ENCODE data around the gene TANGO2. TPM values are rescaled to one million over a fixed set of nuclear protein-coding genes. Genes with fewer than 3 reads are reported as not detected.

The TANGO2 gene
- polyA plus RNA-seq, 1 donor from 2014 or later = 12.7 TPM

DNA sequence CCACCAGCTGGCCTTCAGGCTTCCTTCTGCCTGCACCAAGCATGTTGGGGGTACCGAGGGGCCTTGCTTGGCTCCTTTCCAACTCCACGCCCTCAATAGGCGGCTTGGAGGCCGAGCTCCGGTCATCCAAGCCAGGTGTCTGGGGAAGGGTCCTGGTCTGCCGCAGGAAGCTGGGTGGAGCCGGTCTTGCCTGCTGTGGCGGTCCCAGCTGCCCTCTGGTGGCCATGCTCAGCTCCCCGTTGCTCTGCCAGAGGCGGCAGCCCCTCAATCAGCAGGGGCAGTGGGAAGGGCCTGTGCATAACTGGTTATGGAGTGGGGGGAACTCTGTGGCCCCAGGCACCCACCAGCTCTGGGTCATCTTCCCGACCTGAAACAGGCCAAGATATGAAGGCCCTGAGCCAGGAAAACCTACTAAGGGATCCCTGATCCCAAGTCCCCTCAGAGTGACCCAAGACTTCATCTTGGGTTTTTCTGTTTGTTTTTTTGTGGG lies 7.5 kb upstream of the TANGO2 start:
- Histone ChIP-seq H3K27me3 (ENCODE audit: insufficient read depth, low read depth, low read length) (peaks cover 8% of the 10 kb centered on the region), H3K4me2 (ENCODE audit: low read length) (no peak overlapping the region), H3F3A (ENCODE audit: insufficient read depth, low read length, poor library complexity, severe bottlenecking) (no peaks in the 10 kb centered on the region), H4K20me1 (ENCODE audit: insufficient read depth) (no peaks in the 10 kb centered on the region), H3K9ac (ENCODE audit: low read length) (no peak overlapping the region), H3K36me3 (ENCODE audit: insufficient read depth, low read length) (no peaks in the 10 kb centered on the region), H3K27ac (ENCODE audit: low read length) (no peak overlapping the region), H3K9me3 (ENCODE audit: low read length) (no peaks in the 10 kb centered on the region), H3K79me2 (replicated peaks; ENCODE audit: insufficient read depth, low read length) (no peaks in the 10 kb centered on the region), H3K4me3 (ENCODE audit: low read length) (no peak overlapping the region), H3K9me2 (ENCODE audit: insufficient read depth, low read length) (no peaks in the 10 kb centered on the region), H2AFZ (ENCODE audit: low read depth, low read length) (no peak overlapping the region)
- no peak for TF ChIP-seq TAF1 (IDR thresholded peaks at IDR 0.05; ENCODE audit: low read depth)
- TF ChIP-seq EP300 (conservative IDR thresholded peaks at IDR 0.05; ENCODE audit: poor library complexity, severe bottlenecking) = no peak
- TF ChIP-seq, protein P1, sequence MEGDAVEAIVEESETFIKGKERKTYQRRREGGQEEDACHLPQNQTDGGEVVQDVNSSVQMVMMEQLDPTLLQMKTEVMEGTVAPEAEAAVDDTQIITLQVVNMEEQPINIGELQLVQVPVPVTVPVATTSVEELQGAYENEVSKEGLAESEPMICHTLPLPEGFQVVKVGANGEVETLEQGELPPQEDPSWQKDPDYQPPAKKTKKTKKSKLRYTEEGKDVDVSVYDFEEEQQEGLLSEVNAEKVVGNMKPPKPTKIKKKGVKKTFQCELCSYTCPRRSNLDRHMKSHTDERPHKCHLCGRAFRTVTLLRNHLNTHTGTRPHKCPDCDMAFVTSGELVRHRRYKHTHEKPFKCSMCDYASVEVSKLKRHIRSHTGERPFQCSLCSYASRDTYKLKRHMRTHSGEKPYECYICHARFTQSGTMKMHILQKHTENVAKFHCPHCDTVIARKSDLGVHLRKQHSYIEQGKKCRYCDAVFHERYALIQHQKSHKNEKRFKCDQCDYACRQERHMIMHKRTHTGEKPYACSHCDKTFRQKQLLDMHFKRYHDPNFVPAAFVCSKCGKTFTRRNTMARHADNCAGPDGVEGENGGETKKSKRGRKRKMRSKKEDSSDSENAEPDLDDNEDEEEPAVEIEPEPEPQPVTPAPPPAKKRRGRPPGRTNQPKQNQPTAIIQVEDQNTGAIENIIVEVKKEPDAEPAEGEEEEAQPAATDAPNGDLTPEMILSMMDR (IDR thresholded peaks at IDR 0.05; ENCODE audit: poor library complexity, severe bottlenecking) = peak; percentile 60
- TF ChIP-seq SMC3 (conservative IDR thresholded peaks at IDR 0.05; ENCODE audit: poor library complexity) = peak; percentile 66
- peak; percentile 56 for TF ChIP-seq RAD21 (conservative IDR thresholded peaks at IDR 0.05)
- TF ChIP-seq MXI1 (conservative IDR thresholded peaks at IDR 0.05; ENCODE audit: poor library complexity, severe bottlenecking) = no peak
- TF ChIP-seq EZH2 (IDR thresholded peaks at IDR 0.05; ENCODE audit: borderline replicate concordance, insufficient read depth, low read length, poor library complexity, severe bottlenecking) = no peak
- TF ChIP-seq, protein P2, sequence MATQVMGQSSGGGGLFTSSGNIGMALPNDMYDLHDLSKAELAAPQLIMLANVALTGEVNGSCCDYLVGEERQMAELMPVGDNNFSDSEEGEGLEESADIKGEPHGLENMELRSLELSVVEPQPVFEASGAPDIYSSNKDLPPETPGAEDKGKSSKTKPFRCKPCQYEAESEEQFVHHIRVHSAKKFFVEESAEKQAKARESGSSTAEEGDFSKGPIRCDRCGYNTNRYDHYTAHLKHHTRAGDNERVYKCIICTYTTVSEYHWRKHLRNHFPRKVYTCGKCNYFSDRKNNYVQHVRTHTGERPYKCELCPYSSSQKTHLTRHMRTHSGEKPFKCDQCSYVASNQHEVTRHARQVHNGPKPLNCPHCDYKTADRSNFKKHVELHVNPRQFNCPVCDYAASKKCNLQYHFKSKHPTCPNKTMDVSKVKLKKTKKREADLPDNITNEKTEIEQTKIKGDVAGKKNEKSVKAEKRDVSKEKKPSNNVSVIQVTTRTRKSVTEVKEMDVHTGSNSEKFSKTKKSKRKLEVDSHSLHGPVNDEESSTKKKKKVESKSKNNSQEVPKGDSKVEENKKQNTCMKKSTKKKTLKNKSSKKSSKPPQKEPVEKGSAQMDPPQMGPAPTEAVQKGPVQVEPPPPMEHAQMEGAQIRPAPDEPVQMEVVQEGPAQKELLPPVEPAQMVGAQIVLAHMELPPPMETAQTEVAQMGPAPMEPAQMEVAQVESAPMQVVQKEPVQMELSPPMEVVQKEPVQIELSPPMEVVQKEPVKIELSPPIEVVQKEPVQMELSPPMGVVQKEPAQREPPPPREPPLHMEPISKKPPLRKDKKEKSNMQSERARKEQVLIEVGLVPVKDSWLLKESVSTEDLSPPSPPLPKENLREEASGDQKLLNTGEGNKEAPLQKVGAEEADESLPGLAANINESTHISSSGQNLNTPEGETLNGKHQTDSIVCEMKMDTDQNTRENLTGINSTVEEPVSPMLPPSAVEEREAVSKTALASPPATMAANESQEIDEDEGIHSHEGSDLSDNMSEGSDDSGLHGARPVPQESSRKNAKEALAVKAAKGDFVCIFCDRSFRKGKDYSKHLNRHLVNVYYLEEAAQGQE (IDR thresholded peaks at IDR 0.05; ENCODE audit: borderline replicate concordance) = no peak
- no peak for TF ChIP-seq POLR2AphosphoS5 (IDR thresholded peaks at IDR 0.05)

DNA sequence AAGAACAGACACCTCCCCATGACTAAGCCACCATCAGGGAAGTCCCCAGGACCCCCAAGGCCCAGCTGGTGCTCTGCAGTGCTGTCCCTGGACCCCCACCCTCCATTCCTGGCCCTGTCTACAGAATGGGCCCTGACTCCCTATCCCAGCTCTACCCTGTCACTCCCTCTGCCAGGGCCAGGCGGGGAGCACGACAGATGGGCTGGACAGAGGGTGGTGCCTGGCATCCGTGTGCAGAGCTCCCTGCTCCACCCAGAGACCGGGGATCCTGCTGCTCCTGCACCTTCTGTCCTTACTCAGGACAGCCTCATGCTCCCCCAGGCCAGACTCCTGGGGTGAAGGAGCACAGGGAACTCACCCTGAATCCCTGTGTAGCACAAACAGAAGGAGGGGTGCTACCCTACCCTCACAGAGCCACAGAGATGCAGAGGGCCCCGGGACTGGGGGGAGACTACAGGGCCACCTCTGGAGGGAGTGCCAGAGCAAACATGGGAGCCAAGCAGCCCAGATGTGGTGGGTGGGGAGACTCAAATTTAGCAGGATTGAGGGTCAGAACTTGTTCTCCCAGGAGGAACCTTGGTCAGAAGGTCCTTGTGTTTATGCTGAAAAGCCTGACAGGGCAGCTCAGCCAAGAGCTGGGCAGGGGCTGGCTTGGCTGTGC lies 6.3 kb upstream of the TANGO2 start:
- H3K27ac ChIP-seq (ENCODE audit: low read length) = no peak overlapping the region
- TF ChIP-seq TAF1 (IDR thresholded peaks at IDR 0.05; ENCODE audit: low read depth) (no peak), RAD21 (conservative IDR thresholded peaks at IDR 0.05) (no peak), SMC3 (conservative IDR thresholded peaks at IDR 0.05; ENCODE audit: poor library complexity) (no peak), POLR2AphosphoS5 (IDR thresholded peaks at IDR 0.05) (no peak), MXI1 (conservative IDR thresholded peaks at IDR 0.05; ENCODE audit: poor library complexity, severe bottlenecking) (no peak), EZH2 (IDR thresholded peaks at IDR 0.05; ENCODE audit: borderline replicate concordance, insufficient read depth, low read length, poor library complexity, severe bottlenecking) (no peak), EP300 (conservative IDR thresholded peaks at IDR 0.05; ENCODE audit: poor library complexity, severe bottlenecking) (no peak)
- TF ChIP-seq, protein P1 (IDR thresholded peaks at IDR 0.05; ENCODE audit: poor library complexity, severe bottlenecking) = no peak
- TF ChIP-seq, protein P2 (IDR thresholded peaks at IDR 0.05; ENCODE audit: borderline replicate concordance) = no peak

More for the DNA sequence above, 6.3 kb upstream of the TANGO2 start:
- Histone ChIP-seq H3K27me3 (ENCODE audit: insufficient read depth, low read depth, low read length) (peaks cover 20% of the 10 kb centered on the region), H3K9me3 (ENCODE audit: low read length) (no peaks in the 10 kb centered on the region), H3K4me3 (ENCODE audit: low read length) (peak overlapping the region; percentile 76), H4K20me1 (ENCODE audit: insufficient read depth) (no peaks in the 10 kb centered on the region), H3F3A (ENCODE audit: insufficient read depth, low read length, poor library complexity, severe bottlenecking) (no peaks in the 10 kb centered on the region), H3K79me2 (replicated peaks; ENCODE audit: insufficient read depth, low read length) (no peaks in the 10 kb centered on the region), H2AFZ (ENCODE audit: low read depth, low read length) (no peak overlapping the region), H3K36me3 (ENCODE audit: insufficient read depth, low read length) (no peaks in the 10 kb centered on the region), H3K9me2 (ENCODE audit: insufficient read depth, low read length) (no peaks in the 10 kb centered on the region), H3K9ac (ENCODE audit: low read length) (no peak overlapping the region), H3K4me2 (ENCODE audit: low read length) (no peak overlapping the region)

Data from neural cell (in vitro differentiated cells).